ENCODE measurements around the gene TXK.

GRCh38 chr4:48141048-48141447 is 7.0 kb upstream of the TXK start:
- TF ChIP-seq ZFX (IDR thresholded peaks at IDR 0.05) (no peak), EZH2 (IDR thresholded peaks at IDR 0.05) (no peak), EGR1 (IDR thresholded peaks at IDR 0.05; ENCODE audit: low read depth) (no peak), CTCF (IDR thresholded peaks at IDR 0.05 in 2 of 3, conservative IDR thresholded peaks at IDR 0.05 in 1 of 3; ENCODE audit: borderline replicate concordance in 1 of 3, insufficient read depth in 1 of 3, low read depth in 2 of 3, low read length in 2 of 3) (peak; percentile 31 to 56 (median 38); a peak in 4 of 6 replicates), EZH2phosphoT487 (IDR thresholded peaks at IDR 0.05; ENCODE audit: borderline replicate concordance) (no peak), MAX (IDR thresholded peaks at IDR 0.05) (no peak), ZNF274 (IDR thresholded peaks at IDR 0.05; ENCODE audit: low read depth, low read length) (no peak), SIN3A (IDR thresholded peaks at IDR 0.05; ENCODE audit: low read depth) (no peak), POLR2A (IDR thresholded peaks at IDR 0.05; ENCODE audit: borderline replicate concordance, extremely low read depth, insufficient read depth, insufficient read length) (no peak), POLR2AphosphoS5 (IDR thresholded peaks at IDR 0.05; ENCODE audit: low read depth, low read length) (no peak), YY1 (IDR thresholded peaks at IDR 0.05; ENCODE audit: extremely low read depth, insufficient replicate concordance, low read depth, low read length) (no peak), TCF7L2 (IDR thresholded peaks at IDR 0.05; ENCODE audit: borderline replicate concordance, extremely low read depth, insufficient read depth, insufficient read length) (no peak), REST (IDR thresholded peaks at IDR 0.05; ENCODE audit: low read depth) (no peak), RAD21 (IDR thresholded peaks at IDR 0.05; ENCODE audit: low read depth) (peak; percentile 57)

All from HCT116 (cell line).